Measurements from ENCODE around the gene GOPC.

Gene GOPC

GRCh38 chr6:117513778-117514365, 88.4 kb downstream of the GOPC start:
- no peak for DNase-seq

- no peak for DNase-seq
These were observed 89.2 kb downstream of the GOPC start for GRCh38 chr6:117512987-117513573.

DNA sequence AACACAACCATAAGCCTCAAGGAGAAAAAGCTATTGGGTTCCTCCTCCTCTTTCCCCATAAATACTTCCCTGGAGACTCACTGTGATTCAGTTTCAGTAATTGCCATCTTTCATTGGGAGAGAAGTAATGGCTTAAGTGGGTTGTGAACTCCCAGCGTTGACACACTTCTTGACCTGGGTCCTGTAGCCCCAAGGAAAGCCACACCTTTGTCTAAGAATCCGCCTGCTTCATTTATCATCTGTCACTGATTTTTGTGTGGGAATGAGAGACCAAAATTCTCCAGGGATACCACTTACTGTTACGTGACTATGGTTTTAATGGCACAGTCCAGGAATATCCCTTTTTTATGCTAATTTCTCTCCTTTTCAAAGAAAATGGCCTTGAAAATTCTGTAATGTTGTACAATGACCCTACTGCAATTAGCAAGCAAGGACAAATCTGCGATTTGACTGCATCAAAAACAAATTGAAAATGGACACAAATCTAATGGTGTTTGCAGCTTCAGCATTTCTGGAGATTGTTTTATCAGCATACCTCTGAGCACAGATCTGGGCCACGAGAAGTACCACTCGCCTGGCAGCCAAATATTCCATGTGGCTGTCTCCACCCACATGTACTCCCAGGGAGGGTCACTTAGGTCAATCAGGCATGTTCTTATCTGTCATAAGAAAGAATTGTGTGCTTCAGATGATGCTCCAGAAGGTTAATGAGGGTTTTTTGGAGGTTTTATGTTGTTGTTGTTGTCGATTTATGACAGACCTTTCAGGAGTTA, 90.1 kb downstream of the GOPC start:
- DNase-seq = no peak
